BLaER1 (cell line): ENCODE data around the gene INAVA.
A peak's percentile ranks its signal among the peaks of the same experiment; 100 is the strongest.
"Not testable (repeated sequence)": the region's sequence is repeated elsewhere in the genome, so short reads cannot be mapped to it uniquely, and the experiment has no call there.

Experiments
- H3K27ac ChIP-seq: shearing (Covaris generic); formaldehyde crosslinking; 2 replicates; pipeline ENCODE4 v1.8.1; 2022
- H3K27me3 ChIP-seq: shearing (Covaris generic); formaldehyde crosslinking; 2 replicates; pipeline ENCODE4 v1.8.1; 2022
- H3K36me3 ChIP-seq: shearing (Covaris generic); formaldehyde crosslinking; 2 replicates; pipeline ENCODE4 v1.8.1; 2022
- H3K4me1 ChIP-seq: shearing (Covaris generic); formaldehyde crosslinking; 2 replicates; pipeline ENCODE4 v1.8.1; 2022
- H3K4me2 ChIP-seq: shearing (Covaris generic); formaldehyde crosslinking; 2 replicates; pipeline ENCODE4 v1.8.1; 2022
- H3K4me3 ChIP-seq: shearing (Covaris generic); formaldehyde crosslinking; 2 replicates; pipeline ENCODE4 v1.8.1; 2022
- H3K9ac ChIP-seq: shearing (Covaris generic); formaldehyde crosslinking; 2 replicates; pipeline ENCODE4 v1.8.1; 2022
- H3K9me3 ChIP-seq: shearing (Covaris generic); formaldehyde crosslinking; 2 replicates; pipeline ENCODE4 v1.8.1; 2022
- H4K20me1 ChIP-seq: shearing (Covaris generic); formaldehyde crosslinking; 2 replicates; pipeline ENCODE4 v1.8.1; 2022
- Cebpa-rat ChIP-seq: shearing (Covaris generic); IDR thresholded peaks from 2 replicates; pipeline ENCODE4 v1.8.1; 2022

The INAVA gene

GRCh38 chr1:200954434-200954833 is 59.7 kb downstream of the INAVA start:
- H3K4me1 ChIP-seq = peaks cover 10% of the 10 kb centered on the region
- no peaks in the 10 kb centered on the region for H3K9me3 ChIP-seq
- H3K36me3 ChIP-seq = no peaks in the 10 kb centered on the region
- H3K27me3 ChIP-seq = no peaks in the 10 kb centered on the region
- H3K4me3 ChIP-seq = no peak overlapping the region
- no peak for TF ChIP-seq Cebpa-rat
- H4K20me1 ChIP-seq = no peaks in the 10 kb centered on the region
- no peak overlapping the region for H3K4me2 ChIP-seq
- no peak overlapping the region for H3K9ac ChIP-seq
- H3K27ac ChIP-seq = no peak overlapping the region

DNA sequence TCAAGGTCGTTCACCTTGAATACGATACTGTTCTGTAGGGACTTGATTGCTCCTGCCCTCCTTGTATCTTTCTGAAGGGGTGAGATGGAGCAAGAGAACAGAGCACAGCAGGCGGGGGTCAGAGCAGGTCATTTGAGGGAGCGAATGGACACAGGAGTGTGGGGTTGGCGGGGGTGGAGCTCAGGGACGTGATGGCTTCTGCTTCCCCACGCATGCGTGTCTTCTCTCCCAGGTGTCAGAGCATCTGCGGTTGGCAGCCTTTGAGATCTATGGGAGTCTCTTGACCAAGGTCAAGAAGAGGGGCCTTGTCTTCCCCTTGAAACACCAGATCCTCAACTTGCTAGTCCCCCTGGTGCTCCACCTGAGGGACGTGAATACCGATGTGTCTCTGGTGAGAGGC is 63.9 kb downstream of the INAVA start:
- no peak overlapping the region for H3K4me2 ChIP-seq
- no peaks in the 10 kb centered on the region for H4K20me1 ChIP-seq
- no peak overlapping the region for H3K27ac ChIP-seq
- no peak for TF ChIP-seq Cebpa-rat
- no peak overlapping the region for H3K9ac ChIP-seq
- H3K4me3 ChIP-seq = no peak overlapping the region
- H3K9me3 ChIP-seq = no peaks in the 10 kb centered on the region
- peaks cover 44% of the 10 kb centered on the region for H3K4me1 ChIP-seq
- no peaks in the 10 kb centered on the region for H3K27me3 ChIP-seq
- no peaks in the 10 kb centered on the region for H3K36me3 ChIP-seq

DNA sequence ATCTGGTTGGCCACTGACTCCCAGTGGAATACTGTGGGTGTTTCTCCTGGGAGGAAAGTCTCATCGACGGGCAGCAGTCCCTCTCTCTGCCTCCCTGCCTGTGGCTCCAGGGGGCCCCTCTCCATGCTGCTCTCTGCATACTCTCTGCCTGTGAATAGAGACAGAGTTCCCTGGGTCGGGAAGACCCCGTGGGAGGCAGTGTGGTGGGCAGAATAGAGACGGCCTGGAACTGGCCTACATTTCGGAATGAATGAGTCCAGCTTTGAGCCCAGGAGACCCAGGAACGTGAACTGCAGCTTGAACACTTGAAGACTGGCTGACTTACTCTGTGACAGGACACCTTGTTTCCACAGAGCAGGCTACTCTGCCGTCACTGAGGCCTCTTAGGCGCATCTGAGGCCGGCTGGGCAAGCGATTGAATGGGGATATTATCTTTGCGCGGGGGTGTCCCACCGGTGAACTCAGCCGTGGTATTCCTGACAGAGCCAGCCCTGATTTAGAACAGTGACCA is 64.8 kb downstream of the INAVA start:
- no peaks in the 10 kb centered on the region for H3K36me3 ChIP-seq
- peaks cover 42% of the 10 kb centered on the region for H3K4me1 ChIP-seq
- no peak overlapping the region for H3K4me3 ChIP-seq
- no peaks in the 10 kb centered on the region for H4K20me1 ChIP-seq
- peak overlapping the region; percentile 30; the same call in 1 of the 2 replicates for H3K4me2 ChIP-seq
- no peak overlapping the region for H3K27ac ChIP-seq
- no peaks in the 10 kb centered on the region for H3K27me3 ChIP-seq
- TF ChIP-seq Cebpa-rat = no peak
- H3K9me3 ChIP-seq = no peaks in the 10 kb centered on the region
- H3K9ac ChIP-seq = no peak overlapping the region

GRCh38 chr1:200960236-200960947 is 65.7 kb downstream of the INAVA start:
- H3K27ac ChIP-seq = no peak overlapping the region
- H3K4me1 ChIP-seq = peaks cover 41% of the 10 kb centered on the region
- H3K36me3 ChIP-seq = no peaks in the 10 kb centered on the region
- no peaks in the 10 kb centered on the region for H3K27me3 ChIP-seq
- no peak for TF ChIP-seq Cebpa-rat
- no peak overlapping the region for H3K9ac ChIP-seq
- H3K4me3 ChIP-seq = no peak overlapping the region
- no peak overlapping the region for H3K4me2 ChIP-seq
- H4K20me1 ChIP-seq = no peaks in the 10 kb centered on the region
- no peaks in the 10 kb centered on the region for H3K9me3 ChIP-seq

DNA sequence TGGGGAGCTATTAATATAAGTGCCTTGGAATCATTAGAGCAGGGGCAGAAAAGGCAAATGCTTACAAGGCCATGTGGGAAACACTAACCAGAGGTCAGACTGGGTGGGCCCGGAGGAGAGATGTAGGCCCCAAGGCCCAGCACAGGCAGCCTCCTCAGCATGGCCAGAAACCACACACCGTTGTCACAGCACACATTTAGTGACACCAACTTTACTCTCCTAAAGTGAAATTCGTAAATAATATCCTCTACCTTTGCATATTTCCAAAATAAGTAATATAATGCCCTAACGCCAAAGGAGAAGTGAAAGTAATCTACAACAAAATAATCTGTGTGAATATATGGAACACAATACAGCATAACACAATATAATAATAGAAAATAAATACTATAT is 66.2 kb downstream of the INAVA start:
- Histone ChIP-seq H3K4me1 (peaks cover 41% of the 10 kb centered on the region), H3K27me3 (no peaks in the 10 kb centered on the region), H3K9me3 (no peaks in the 10 kb centered on the region), H3K9ac (no peak overlapping the region), H4K20me1 (no peaks in the 10 kb centered on the region), H3K36me3 (no peaks in the 10 kb centered on the region), H3K27ac (no peak overlapping the region), H3K4me3 (no peak overlapping the region), H3K4me2 (no peak overlapping the region)
- no peak for TF ChIP-seq Cebpa-rat

DNA sequence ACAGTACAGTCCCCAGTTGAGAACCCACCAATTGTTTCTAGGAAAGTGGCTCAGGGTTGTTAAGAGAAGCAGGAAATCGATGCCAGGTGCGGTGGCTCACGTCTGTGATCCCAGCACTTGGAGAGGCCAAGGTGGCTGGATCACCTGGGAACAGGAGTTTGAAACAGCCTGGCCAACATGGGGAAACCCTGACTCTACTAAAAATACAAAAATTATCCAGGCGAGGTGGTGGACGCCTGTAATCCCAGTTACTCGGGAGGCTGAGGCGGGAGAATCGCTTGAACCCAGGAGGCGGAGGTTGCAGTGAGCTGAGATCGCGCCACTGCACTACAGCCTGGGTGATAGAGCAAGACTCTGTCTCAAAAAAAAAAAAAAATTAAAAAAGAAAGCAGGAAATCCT is 67.5 kb downstream of the INAVA start:
- H3K4me3 ChIP-seq, H3K9me3 ChIP-seq, H4K20me1 ChIP-seq, H3K9ac ChIP-seq, H3K36me3 ChIP-seq, H3K27me3 ChIP-seq: not testable (repeated sequence)
- H3K4me1 ChIP-seq = peaks cover 41% of the 10 kb centered on the region
- H3K27ac ChIP-seq = peak overlapping the region; percentile 39; the same call in 1 of the 2 replicates
- peak overlapping the region; percentile 60 for H3K4me2 ChIP-seq

- no peak overlapping the region for H3K4me3 ChIP-seq
- no peaks in the 10 kb centered on the region for H3K9me3 ChIP-seq
- H4K20me1 ChIP-seq = no peaks in the 10 kb centered on the region
- TF ChIP-seq Cebpa-rat = no peak
- H3K9ac ChIP-seq = no peak overlapping the region
- H3K27ac ChIP-seq = peak overlapping the region; percentile 39; the same call in 1 of the 2 replicates
- H3K27me3 ChIP-seq = no peaks in the 10 kb centered on the region
- peaks cover 41% of the 10 kb centered on the region for H3K4me1 ChIP-seq
- no peaks in the 10 kb centered on the region for H3K36me3 ChIP-seq
- H3K4me2 ChIP-seq = peak overlapping the region; percentile 60
Measured at GRCh38 chr1:200962631-200963030, 67.9 kb downstream of the INAVA start.

GRCh38 chr1:200963076-200963475 is 68.4 kb downstream of the INAVA start:
- no peak for TF ChIP-seq Cebpa-rat
- Histone ChIP-seq H4K20me1 (no peaks in the 10 kb centered on the region), H3K4me3 (no peak overlapping the region), H3K4me1 (peaks cover 41% of the 10 kb centered on the region), H3K4me2 (peak overlapping the region; percentile 60), H3K9ac (no peak overlapping the region), H3K27ac (no peak overlapping the region), H3K9me3 (no peaks in the 10 kb centered on the region), H3K27me3 (no peaks in the 10 kb centered on the region), H3K36me3 (no peaks in the 10 kb centered on the region)

- not testable (repeated sequence) for H3K27ac ChIP-seq, H3K4me3 ChIP-seq, H3K36me3 ChIP-seq, H3K27me3 ChIP-seq, H3K4me2 ChIP-seq, H4K20me1 ChIP-seq, H3K9me3 ChIP-seq, H3K9ac ChIP-seq
- H3K4me1 ChIP-seq = peaks cover 41% of the 10 kb centered on the region
Measured at GRCh38 chr1:200963888-200964287, 69.2 kb downstream of the INAVA start.
